Measurements from ENCODE around the gene RAB10.

DNA sequence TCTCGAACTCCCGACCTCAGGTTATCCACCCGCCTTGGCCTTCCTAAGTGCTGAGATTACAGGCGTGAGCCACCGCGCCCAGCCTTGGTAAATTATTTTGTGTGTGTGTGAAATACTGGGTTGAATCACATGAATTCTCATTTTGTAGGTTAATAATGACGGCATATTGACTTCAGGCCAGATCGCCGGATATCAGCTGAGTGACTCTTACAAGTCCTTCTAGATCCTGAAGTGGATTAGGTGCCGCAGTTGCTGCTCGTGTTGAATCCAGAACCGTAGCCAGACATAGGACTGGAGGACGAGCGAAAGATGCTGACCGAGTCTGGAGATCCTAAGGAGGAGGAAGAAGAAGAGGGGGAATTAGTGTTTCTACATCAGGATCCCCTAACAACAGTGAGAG is 39.4 kb upstream of the RAB10 start:
- TF ChIP-seq, protein P1, sequence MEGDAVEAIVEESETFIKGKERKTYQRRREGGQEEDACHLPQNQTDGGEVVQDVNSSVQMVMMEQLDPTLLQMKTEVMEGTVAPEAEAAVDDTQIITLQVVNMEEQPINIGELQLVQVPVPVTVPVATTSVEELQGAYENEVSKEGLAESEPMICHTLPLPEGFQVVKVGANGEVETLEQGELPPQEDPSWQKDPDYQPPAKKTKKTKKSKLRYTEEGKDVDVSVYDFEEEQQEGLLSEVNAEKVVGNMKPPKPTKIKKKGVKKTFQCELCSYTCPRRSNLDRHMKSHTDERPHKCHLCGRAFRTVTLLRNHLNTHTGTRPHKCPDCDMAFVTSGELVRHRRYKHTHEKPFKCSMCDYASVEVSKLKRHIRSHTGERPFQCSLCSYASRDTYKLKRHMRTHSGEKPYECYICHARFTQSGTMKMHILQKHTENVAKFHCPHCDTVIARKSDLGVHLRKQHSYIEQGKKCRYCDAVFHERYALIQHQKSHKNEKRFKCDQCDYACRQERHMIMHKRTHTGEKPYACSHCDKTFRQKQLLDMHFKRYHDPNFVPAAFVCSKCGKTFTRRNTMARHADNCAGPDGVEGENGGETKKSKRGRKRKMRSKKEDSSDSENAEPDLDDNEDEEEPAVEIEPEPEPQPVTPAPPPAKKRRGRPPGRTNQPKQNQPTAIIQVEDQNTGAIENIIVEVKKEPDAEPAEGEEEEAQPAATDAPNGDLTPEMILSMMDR (IDR thresholded peaks at IDR 0.05) = no peak
- TF ChIP-seq POLR2A (IDR thresholded peaks at IDR 0.05) = no peak

All from Peyer's patch (tissue), 4 donors.